SJCRH30 (cell line): ENCODE data around the gene GPC5. TPM values are rescaled to one million over a fixed set of nuclear protein-coding genes. Genes with fewer than 3 reads are reported as not detected.

Experiments
- DNase-seq, 2 experiments: peaks; one replicate each; pipeline ENCODE4 v3.0.0-alpha.2; 2015 to 2020
- H3K27ac ChIP-seq: fragments of 250-450 bp; sonication (Bioruptor Pico); 2 replicates; pipeline ENCODE4 v1.5.1; 2020; ENCODE audit warnings: mild to moderate bottlenecking, moderate library complexity
- H3K27me3 ChIP-seq: fragments of 250-450 bp; sonication (Bioruptor Pico); 2 replicates; pipeline ENCODE4 v1.5.1; 2020; ENCODE audit warnings: mild to moderate bottlenecking, moderate library complexity
- H3K36me3 ChIP-seq: fragments of 250-450 bp; sonication (Bioruptor Pico); 2 replicates; pipeline ENCODE4 v1.5.1; 2020; ENCODE audit warnings: mild to moderate bottlenecking, moderate library complexity
- H3K4me1 ChIP-seq: fragments of 250-450 bp; sonication (Bioruptor Pico); 2 replicates; pipeline ENCODE4 v1.5.1; 2020; ENCODE audit warnings: mild to moderate bottlenecking, moderate library complexity
- H3K4me3 ChIP-seq: fragments of 250-450 bp; sonication (Bioruptor Pico); 2 replicates; pipeline ENCODE4 v1.5.1; 2020; ENCODE audit warnings: mild to moderate bottlenecking, moderate library complexity
- H3K9me3 ChIP-seq: fragments of 250-450 bp; sonication (Bioruptor Pico); replicated peaks from 2 replicates; pipeline ENCODE4 v1.5.1; 2020; ENCODE audit warnings: mild to moderate bottlenecking, moderate library complexity
- total RNA-seq: library from RNA; depleted of rRNA; stranded (reverse); fragments of >200 nt; shearing (Covaris generic); gene quantifications from 2 replicates; pipeline ENCODE4 v1.2.3, GENCODE V29; 2014

Gene GPC5
- total RNA-seq, 1 experiment from 2014 or later = 0.49 TPM

- Histone ChIP-seq H3K27me3 (no peaks in the 10 kb centered on the region), H3K9me3 (no peaks in the 10 kb centered on the region)
- DNase-seq = no peak
Measured at GRCh38 chr13:91721413-91721812, 323.0 kb downstream of the GPC5 start.

GRCh38 chr13:91722267-91722884, 324.0 kb downstream of the GPC5 start:
- peak in 1 of 2 experiments; percentile 56 for DNase-seq

More at GRCh38 chr13:91721413-91721812, 323.0 kb downstream of the GPC5 start:
- Histone ChIP-seq H3K36me3 (no peaks in the 10 kb centered on the region), H3K27ac (no peak overlapping the region), H3K4me1 (no peaks in the 10 kb centered on the region), H3K4me3 (no peak overlapping the region)

GRCh38 chr13:91724591-91724990, 326.2 kb downstream of the GPC5 start:
- H3K4me3 ChIP-seq = no peak overlapping the region
- no peaks in the 10 kb centered on the region for H3K36me3 ChIP-seq
- H3K27ac ChIP-seq = no peak overlapping the region
- H3K9me3 ChIP-seq = no peaks in the 10 kb centered on the region
- no peak for DNase-seq
- H3K27me3 ChIP-seq = no peaks in the 10 kb centered on the region
- no peaks in the 10 kb centered on the region for H3K4me1 ChIP-seq

More at GRCh38 chr13:91722267-91722884, 324.0 kb downstream of the GPC5 start:
- H3K27me3 ChIP-seq = no peaks in the 10 kb centered on the region
- no peaks in the 10 kb centered on the region for H3K36me3 ChIP-seq
- H3K9me3 ChIP-seq = no peaks in the 10 kb centered on the region
- no peak overlapping the region for H3K27ac ChIP-seq
- H3K4me1 ChIP-seq = no peaks in the 10 kb centered on the region
- no peak overlapping the region for H3K4me3 ChIP-seq

- Histone ChIP-seq H3K36me3 (no peaks in the 10 kb centered on the region), H3K27me3 (no peaks in the 10 kb centered on the region), H3K27ac (no peak overlapping the region), H3K4me3 (no peak overlapping the region), H3K4me1 (no peaks in the 10 kb centered on the region), H3K9me3 (no peaks in the 10 kb centered on the region)
- DNase-seq = no peak
Measured at GRCh38 chr13:91725646-91726045, 327.2 kb downstream of the GPC5 start.

- no peak for DNase-seq
- no peaks in the 10 kb centered on the region for H3K4me1 ChIP-seq
Measured at GRCh38 chr13:91726671-91727070, 328.2 kb downstream of the GPC5 start.

GRCh38 chr13:91729859-91730258, 331.4 kb downstream of the GPC5 start:
- Histone ChIP-seq H3K27me3 (no peaks in the 10 kb centered on the region), H3K27ac (no peak overlapping the region), H3K36me3 (no peaks in the 10 kb centered on the region), H3K9me3 (no peaks in the 10 kb centered on the region), H3K4me1 (no peaks in the 10 kb centered on the region), H3K4me3 (no peak overlapping the region)
- DNase-seq = no peak

More at GRCh38 chr13:91726671-91727070, 328.2 kb downstream of the GPC5 start:
- Histone ChIP-seq H3K36me3 (no peaks in the 10 kb centered on the region), H3K27me3 (no peaks in the 10 kb centered on the region), H3K27ac (no peak overlapping the region), H3K9me3 (no peaks in the 10 kb centered on the region), H3K4me3 (no peak overlapping the region)

- no peaks in the 10 kb centered on the region for H3K36me3 ChIP-seq
- DNase-seq = no peak
- H3K9me3 ChIP-seq = no peaks in the 10 kb centered on the region
- no peak overlapping the region for H3K27ac ChIP-seq
- H3K4me3 ChIP-seq = no peak overlapping the region
- no peaks in the 10 kb centered on the region for H3K27me3 ChIP-seq
- H3K4me1 ChIP-seq = no peaks in the 10 kb centered on the region
Measured at GRCh38 chr13:91739751-91740150, 341.3 kb downstream of the GPC5 start.

- Histone ChIP-seq H3K4me1 (no peaks in the 10 kb centered on the region), H3K27ac (no peak overlapping the region)
- DNase-seq = no peak
Measured at GRCh38 chr13:91740756-91741155, 342.3 kb downstream of the GPC5 start.

GRCh38 chr13:91741925-91742324, 343.5 kb downstream of the GPC5 start:
- no peaks in the 10 kb centered on the region for H3K27me3 ChIP-seq
- no peak overlapping the region for H3K4me3 ChIP-seq
- DNase-seq = no peak
- H3K9me3 ChIP-seq = no peaks in the 10 kb centered on the region
- H3K4me1 ChIP-seq = no peaks in the 10 kb centered on the region
- H3K36me3 ChIP-seq = no peaks in the 10 kb centered on the region
- no peak overlapping the region for H3K27ac ChIP-seq

More at GRCh38 chr13:91740756-91741155, 342.3 kb downstream of the GPC5 start:
- Histone ChIP-seq H3K36me3 (no peaks in the 10 kb centered on the region), H3K4me3 (no peak overlapping the region), H3K27me3 (no peaks in the 10 kb centered on the region), H3K9me3 (no peaks in the 10 kb centered on the region)

GRCh38 chr13:91744284-91744683, 345.9 kb downstream of the GPC5 start:
- no peak for DNase-seq
- no peak overlapping the region for H3K27ac ChIP-seq

GRCh38 chr13:91745967-91746366, 347.5 kb downstream of the GPC5 start:
- H3K9me3 ChIP-seq = no peaks in the 10 kb centered on the region
- no peak overlapping the region for H3K27ac ChIP-seq
- no peaks in the 10 kb centered on the region for H3K4me1 ChIP-seq
- peak in 1 of 2 experiments; percentile 23 for DNase-seq
- no peaks in the 10 kb centered on the region for H3K27me3 ChIP-seq
- no peaks in the 10 kb centered on the region for H3K36me3 ChIP-seq
- H3K4me3 ChIP-seq = no peak overlapping the region

More at GRCh38 chr13:91744284-91744683, 345.9 kb downstream of the GPC5 start:
- Histone ChIP-seq H3K36me3 (no peaks in the 10 kb centered on the region), H3K27me3 (no peaks in the 10 kb centered on the region), H3K9me3 (no peaks in the 10 kb centered on the region), H3K4me3 (no peak overlapping the region), H3K4me1 (no peaks in the 10 kb centered on the region)

- Histone ChIP-seq H3K9me3 (no peaks in the 10 kb centered on the region), H3K27me3 (no peaks in the 10 kb centered on the region), H3K4me1 (no peaks in the 10 kb centered on the region), H3K27ac (no peak overlapping the region), H3K36me3 (no peaks in the 10 kb centered on the region), H3K4me3 (no peak overlapping the region)
- DNase-seq = no peak
Measured at GRCh38 chr13:91747186-91747585, 348.8 kb downstream of the GPC5 start.

- Histone ChIP-seq H3K9me3 (no peaks in the 10 kb centered on the region), H3K4me3 (no peak overlapping the region), H3K4me1 (no peaks in the 10 kb centered on the region), H3K27ac (no peak overlapping the region), H3K36me3 (no peaks in the 10 kb centered on the region), H3K27me3 (no peaks in the 10 kb centered on the region)
- DNase-seq = no peak
Measured at GRCh38 chr13:91748416-91749089, 350.1 kb downstream of the GPC5 start.

- Histone ChIP-seq H3K36me3 (no peaks in the 10 kb centered on the region), H3K27me3 (no peaks in the 10 kb centered on the region), H3K27ac (no peak overlapping the region), H3K4me1 (no peaks in the 10 kb centered on the region), H3K4me3 (no peak overlapping the region), H3K9me3 (no peaks in the 10 kb centered on the region)
- no peak for DNase-seq
Measured at GRCh38 chr13:91758724-91759123, 360.3 kb downstream of the GPC5 start.

- Histone ChIP-seq H3K4me3 (no peak overlapping the region), H3K27me3 (no peaks in the 10 kb centered on the region), H3K9me3 (no peaks in the 10 kb centered on the region), H3K4me1 (no peaks in the 10 kb centered on the region), H3K27ac (no peak overlapping the region), H3K36me3 (no peaks in the 10 kb centered on the region)
- DNase-seq = no peak
Measured at GRCh38 chr13:91762957-91763356, 364.5 kb downstream of the GPC5 start.

GRCh38 chr13:91764527-91764926, 366.1 kb downstream of the GPC5 start:
- Histone ChIP-seq H3K4me1 (no peaks in the 10 kb centered on the region), H3K36me3 (no peaks in the 10 kb centered on the region), H3K27ac (no peak overlapping the region), H3K27me3 (no peaks in the 10 kb centered on the region), H3K4me3 (no peak overlapping the region), H3K9me3 (no peaks in the 10 kb centered on the region)
- no peak for DNase-seq
